Measurements from ENCODE around the gene BMAL2. TPM values are rescaled to one million over a fixed set of nuclear protein-coding genes. Genes with fewer than 3 reads are reported as not detected.

The BMAL2 gene, protein sequence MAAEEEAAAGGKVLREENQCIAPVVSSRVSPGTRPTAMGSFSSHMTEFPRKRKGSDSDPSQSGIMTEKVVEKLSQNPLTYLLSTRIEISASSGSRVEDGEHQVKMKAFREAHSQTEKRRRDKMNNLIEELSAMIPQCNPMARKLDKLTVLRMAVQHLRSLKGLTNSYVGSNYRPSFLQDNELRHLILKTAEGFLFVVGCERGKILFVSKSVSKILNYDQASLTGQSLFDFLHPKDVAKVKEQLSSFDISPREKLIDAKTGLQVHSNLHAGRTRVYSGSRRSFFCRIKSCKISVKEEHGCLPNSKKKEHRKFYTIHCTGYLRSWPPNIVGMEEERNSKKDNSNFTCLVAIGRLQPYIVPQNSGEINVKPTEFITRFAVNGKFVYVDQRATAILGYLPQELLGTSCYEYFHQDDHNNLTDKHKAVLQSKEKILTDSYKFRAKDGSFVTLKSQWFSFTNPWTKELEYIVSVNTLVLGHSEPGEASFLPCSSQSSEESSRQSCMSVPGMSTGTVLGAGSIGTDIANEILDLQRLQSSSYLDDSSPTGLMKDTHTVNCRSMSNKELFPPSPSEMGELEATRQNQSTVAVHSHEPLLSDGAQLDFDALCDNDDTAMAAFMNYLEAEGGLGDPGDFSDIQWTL
- 96.4 and 127 TPM in 2 replicates for total RNA-seq

DNA sequence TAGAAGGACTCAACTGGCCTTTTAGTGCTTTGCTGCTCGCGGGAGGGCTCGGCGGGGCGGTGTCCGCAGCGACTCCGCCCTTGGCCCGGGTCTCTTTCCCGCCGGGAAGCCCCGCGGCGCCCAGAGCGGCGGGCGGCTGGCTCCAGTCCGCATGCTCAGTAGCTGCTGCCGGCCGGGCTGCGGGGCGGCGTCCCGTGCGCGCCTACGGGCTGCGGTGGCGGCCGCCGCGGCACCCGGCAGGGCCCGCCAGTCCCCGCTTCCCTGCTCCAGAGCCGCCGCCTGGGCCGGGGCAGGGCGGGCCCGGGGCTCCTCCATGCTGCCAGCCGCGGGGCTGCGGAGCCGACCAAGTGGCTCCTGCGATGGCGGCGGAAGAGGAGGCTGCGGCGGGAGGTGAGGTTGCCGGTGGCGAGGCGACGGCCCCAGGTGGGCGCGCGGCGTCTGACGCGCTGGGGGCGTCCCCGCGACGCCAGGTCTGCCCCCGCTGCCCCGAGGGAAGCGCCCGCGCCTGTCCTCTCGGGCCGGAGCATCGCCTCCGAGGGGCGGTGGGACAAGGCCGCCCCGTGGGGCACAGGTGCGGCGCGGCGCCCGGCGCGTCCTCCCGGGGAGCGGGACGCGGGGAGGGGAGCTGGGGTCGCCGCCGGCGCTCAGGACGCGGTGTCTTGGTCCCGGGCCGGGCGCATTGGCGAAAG lies at the start of gene BMAL2:
Gene BMAL2, plus strand, starts transcription at position 123 of the 689 bp plus-strand sequence. Its CDS starts 237 bp downstream, at position 360.

Other genes starting within 250 kb of the BMAL2 start
- 24.9 and 85.1 TPM in 2 replicates for gene STK38L, start 88.5 kb upstream of the BMAL2 start, total RNA-seq
- gene SMCO2, start 113.9 kb downstream of the BMAL2 start, total RNA-seq = 0.43 and 0.48 TPM in 2 replicates
- gene PPFIBP1, start 191.4 kb downstream of the BMAL2 start, total RNA-seq = 49.2 and 61.2 TPM in 2 replicates